Spleen (tissue), 7 donors: ENCODE data around the gene RBP4.

Source experiments
- CTCF ChIP-seq, 11 experiments: fragments of 200-600 bp in 7 of 11; fragments of 450-650 bp in 4 of 11; sonication (generic) in 4 of 11; IDR thresholded peaks in 8 of 11; conservative IDR thresholded peaks in 3 of 11; 1 replicate in 7 of 11; 2 replicates in 4 of 11; pipeline versions ENCODE4 v1.4.0 to v1.8.0; 2016 to 2021; ENCODE audit warnings: antibody characterized with exemption in 11 of 11, inconsistent platforms in 4 of 11, mild to moderate bottlenecking in 1 of 11
- POLR2A ChIP-seq, 3 donors: fragments of 450-650 bp; IDR thresholded peaks; one replicate each; pipeline ENCODE4 v1.5.1; 2017; ENCODE audit warnings: antibody characterized with exemption in 3 of 3, mild to moderate bottlenecking in 1 of 3
- donor health status: DM: no; HTN: no; CAD: no; lungs with moderate emphysema.
- donor health status: DM: no; HTN: no; CAD: no.
- donor health status: DM: no; HTN: no; CAD: no.

DNA sequence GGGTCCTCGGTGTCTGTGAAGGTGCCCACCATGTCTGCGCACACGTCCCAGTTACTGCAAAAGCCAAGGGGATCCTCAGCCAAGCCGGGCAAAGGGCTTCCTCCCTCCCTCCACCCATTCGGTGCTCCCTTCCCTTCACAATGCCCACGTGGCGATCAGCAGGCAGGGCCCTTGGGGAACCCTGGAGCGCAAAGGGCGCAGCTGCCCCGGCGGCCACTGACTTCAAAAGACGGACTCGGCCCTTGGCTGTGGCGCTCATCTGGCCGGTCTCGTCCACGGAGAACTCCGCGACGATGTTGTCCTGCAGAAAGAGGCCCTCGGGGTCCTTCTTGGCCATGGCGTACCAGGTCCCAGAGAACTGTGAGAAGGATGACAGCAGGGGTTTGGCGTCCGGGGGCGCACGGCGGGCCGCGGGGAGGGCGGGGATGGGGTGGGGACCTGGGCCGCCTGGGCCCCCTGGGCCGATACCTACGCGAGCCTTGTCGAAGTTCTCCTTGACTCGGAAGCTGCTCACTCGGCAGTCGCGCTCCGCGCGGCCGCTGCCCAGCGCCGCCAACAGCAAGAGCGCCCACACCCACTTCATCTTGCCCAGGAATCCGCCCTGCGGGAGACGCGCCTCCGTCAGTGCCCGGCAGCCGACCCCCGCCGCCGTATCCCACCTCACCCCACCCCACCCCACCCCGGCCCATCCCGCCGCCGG is 439 bp downstream of the RBP4 start:
- TF ChIP-seq POLR2A (IDR thresholded peaks at IDR 0.05), result no peak
- TF ChIP-seq CTCF (IDR thresholded peaks at IDR 0.05 in 8 of 11, conservative IDR thresholded peaks at IDR 0.05 in 3 of 11), result no peak
